Adrenal gland (tissue), 12 donors: ENCODE measurements around the gene RCAN1. TPM values are rescaled to one million over a fixed set of nuclear protein-coding genes. Genes with fewer than 3 reads are reported as not detected.

Experiments used
- DNase-seq, 7 donors: peaks; one replicate each; pipeline ENCODE4 v3.0.0-alpha.2; 2019 to 2020
- H3K27ac ChIP-seq, 5 donors: fragments of 200-600 bp; sonication (generic) in 4 of 5; 1 replicate in 3 of 5; 2 replicates in 2 of 5; pipeline versions ENCODE4 v1.5.1 to v1.8.0; 2016 to 2020; ENCODE audit warnings: mild to moderate bottlenecking in 1 of 5
- H3K27me3 ChIP-seq: fragments of 200-600 bp; 2 replicates; pipeline ENCODE4 v1.8.0; 2021
- H3K36me3 ChIP-seq, 2 donors: fragments of 200-600 bp; replicated peaks in 1 of 2; 1 replicate in 1 of 2; 2 replicates in 1 of 2; pipeline versions ENCODE4 v1.5.1 to v1.8.0; 2018 to 2022
- H3K4me1 ChIP-seq, 2 donors: fragments of 200-600 bp; replicated peaks in 1 of 2; 1 replicate in 1 of 2; 2 replicates in 1 of 2; pipeline versions ENCODE4 v1.5.1 to v1.8.0; 2018 to 2021
- H3K4me3 ChIP-seq, 4 donors: fragments of 200-600 bp; sonication (generic) in 3 of 4; one replicate each; pipeline ENCODE4 v1.5.1; 2016 to 2018
- H3K9me3 ChIP-seq, 3 donors: fragments of 200-600 bp; sonication (generic) in 1 of 3; replicated peaks in 1 of 3; 1 replicate in 2 of 3; 2 replicates in 1 of 3; pipeline versions ENCODE4 v1.5.1 to v1.8.0; 2016 to 2021
- CTCF ChIP-seq, 6 experiments: fragments of 450-650 bp in 4 of 6; fragments of 200-600 bp in 2 of 6; sonication (generic) in 1 of 6; IDR thresholded peaks; 1 replicate in 5 of 6; 2 replicates in 1 of 6; pipeline versions ENCODE4 v1.5.1 to v1.8.0; 2016 to 2021; ENCODE audit warnings: antibody characterized with exemption in 6 of 6, mild to moderate bottlenecking in 2 of 6, moderate library complexity in 1 of 6
- POLR2A ChIP-seq, 2 donors: fragments of 450-650 bp; IDR thresholded peaks; one replicate each; pipeline ENCODE4 v1.6.1; 2017; ENCODE audit warnings: antibody characterized with exemption in 2 of 2, mild to moderate bottlenecking in 2 of 2, moderate library complexity in 1 of 2
- WGBS, 4 donors: extraction: QIAGEN DNeasy Blood & Tissue Kit in 2 of 4; methylation state at CpG; one replicate each; pipeline versions ENCODE4 v1.1.5 to v1.1.7; 2013 to 2017; 5-methylcytosine and 5-hydroxymethylcytosine counted together
- intact Hi-C, 2 donors: fragments of 100-400 bp; cut with DNase I; formaldehyde crosslinking; loops; one replicate each; pipeline versions ENCODE4 v1.14.1 to v1.15.0; 2022 to 2023
- polyA plus RNA-seq, 3 donors: library from polyadenylated mRNA; stranded (reverse); fragments of 200-250 nt in 2 of 3; fragments of 350-450 nt in 1 of 3; fragmentation: Illumina TruSeq in 1 of 3; extraction: RNeasy Lipid Tissue Mini Kit (QIAGEN cat#74804) in 1 of 3; gene quantifications; one replicate each; pipeline ENCODE4 v1.2.3, GENCODE V29; 2013 to 2014
- total RNA-seq, 9 donors: library from RNA; depleted of rRNA in 4 of 9; stranded (reverse); fragments of >200 nt in 4 of 9; fragments of 120-200 nt in 1 of 9; fragmentation: NEBNext Ultra II Directional in 1 of 9; extraction: Animal tissue kit (Norgen Biotek cat#: 25700) in 1 of 9; gene quantifications; one replicate each; pipeline versions ENCODE4 v1.1.0 to v1.2.4, GENCODE V29; 2013 to 2023
- donor health status: healthy with polysubstance abuse.
- donor health status: Bipolar disorder and iron deficiency.
- donor health status: DM: yes; HTN: yes; CAD: no.
- donor health status: DM: no; HTN: no; CAD: no.
- donor health status: DM: no; HTN: no; CAD: no.
- donor health status: DM: yes; HTN: yes; CAD: no.

RCAN1 gene
- total and polyA plus RNA-seq, 12 donors: 11.5 to 74.4 (median 23.4) TPM

DNA sequence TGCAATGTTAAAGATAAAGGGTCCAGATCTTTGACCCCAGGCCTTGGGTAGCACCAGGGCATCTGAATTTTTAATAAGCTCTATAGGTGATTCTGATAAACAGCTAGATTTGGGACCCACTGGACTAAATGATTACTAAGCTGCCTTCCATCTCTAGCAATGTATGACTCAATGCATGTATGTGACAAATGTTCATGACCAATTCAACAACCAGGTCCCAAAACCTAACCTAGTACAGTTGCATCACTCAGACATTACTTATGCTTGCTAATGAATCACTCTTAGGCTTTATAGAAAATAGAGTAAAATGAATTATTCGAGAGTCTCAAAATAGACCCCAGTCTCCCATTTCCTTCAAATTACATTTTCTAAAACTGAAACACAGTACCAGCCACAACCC lies 35.5 kb downstream of the RCAN1 start:
- H3K4me3 ChIP-seq: no peak overlapping the region
- H3K27ac ChIP-seq: peak overlapping the region in 3 of 5 donors; percentile 14 to 88 (median 77)
- no peaks in the 10 kb centered on the region for H3K36me3 ChIP-seq
- intact Hi-C loops: no loop called here
- no peaks in the 10 kb centered on the region for H3K9me3 ChIP-seq
- WGBS, 4 donors: 73 to 86% (median 83%) methylated on average over 1 of the region's 1 CpG
- H3K27me3 ChIP-seq: no peaks in the 10 kb centered on the region
- no peak for DNase-seq
- H3K4me1 ChIP-seq: peaks cover 0 to 21% of the 10 kb centered on the region in 2 donors
- no peak for TF ChIP-seq CTCF (IDR thresholded peaks at IDR 0.05)
- no peak for TF ChIP-seq POLR2A (IDR thresholded peaks at IDR 0.05)

DNA sequence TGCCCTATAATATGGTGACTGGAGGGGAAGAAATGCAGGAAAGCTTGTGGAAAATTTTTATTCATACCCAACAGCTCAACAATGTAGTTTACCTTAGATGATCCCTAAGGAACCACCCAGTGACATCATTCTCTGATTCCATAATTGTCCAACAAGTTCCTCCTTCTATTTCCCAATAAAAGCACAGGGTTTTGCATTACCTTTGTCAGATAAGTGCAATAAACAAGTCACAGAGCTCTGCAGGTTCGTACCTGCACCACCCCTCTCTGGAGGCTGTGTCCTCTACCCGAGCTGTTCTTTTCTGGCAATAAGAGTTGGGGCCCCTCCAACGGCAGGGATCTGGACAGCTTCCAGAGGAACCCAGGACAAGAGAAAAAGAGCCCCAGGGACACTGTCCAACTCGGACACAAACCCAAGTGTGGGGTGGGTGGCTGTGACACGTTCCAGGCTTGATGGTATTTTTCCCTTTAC lies 38.8 kb downstream of the RCAN1 start:
- Histone ChIP-seq H3K36me3 (no peaks in the 10 kb centered on the region), H3K9me3 (no peaks in the 10 kb centered on the region), H3K4me3 (no peak overlapping the region), H3K27ac (no peak overlapping the region), H3K4me1 (peaks cover 0 to 20% of the 10 kb centered on the region in 2 donors), H3K27me3 (no peaks in the 10 kb centered on the region)
- TF ChIP-seq CTCF (IDR thresholded peaks at IDR 0.05) (no peak), POLR2A (IDR thresholded peaks at IDR 0.05) (no peak)
- no peak for DNase-seq
- intact Hi-C loops: no loop called here
- WGBS, 4 donors: 69 to 86% (median 76%) methylated on average over 5 of the region's 5 CpGs

- Histone ChIP-seq H3K27me3 (no peaks in the 10 kb centered on the region), H3K4me3 (no peak overlapping the region), H3K36me3 (no peaks in the 10 kb centered on the region), H3K27ac (no peak overlapping the region), H3K4me1 (peaks cover 0 to 11% of the 10 kb centered on the region in 2 donors), H3K9me3 (no peaks in the 10 kb centered on the region)
- WGBS, 4 donors: 90 to 96% (median 94%) methylated on average over 24 of the region's 24 CpGs
- intact Hi-C loops: no loop called here
- no peak for DNase-seq
- TF ChIP-seq CTCF (IDR thresholded peaks at IDR 0.05) (no peak), POLR2A (IDR thresholded peaks at IDR 0.05) (no peak)
These were observed 40.0 kb downstream of the RCAN1 start for GRCh38 chr21:34574601-34575529.

GRCh38 chr21:34571994-34572393 lies 42.9 kb downstream of the RCAN1 start:
- DNase-seq: no peak
- intact Hi-C loops: no loop called here
- Histone ChIP-seq H3K4me3 (no peak overlapping the region), H3K27me3 (no peaks in the 10 kb centered on the region), H3K27ac (no peak overlapping the region), H3K36me3 (no peaks in the 10 kb centered on the region), H3K4me1 (peaks cover 0 to 4% of the 10 kb centered on the region in 2 donors), H3K9me3 (no peaks in the 10 kb centered on the region)
- TF ChIP-seq POLR2A (IDR thresholded peaks at IDR 0.05) (no peak), CTCF (IDR thresholded peaks at IDR 0.05) (no peak)
- WGBS, 4 donors: 75 to 83% (median 80%) methylated on average over 7 of the region's 7 CpGs
